Measurements from ENCODE around the gene TAS2R20. TPM values are rescaled to one million over a fixed set of nuclear protein-coding genes. Genes with fewer than 3 reads are reported as not detected.
"Not testable (repeated sequence)": the region's sequence is repeated elsewhere in the genome, so short reads cannot be mapped to it uniquely, and the experiment has no call there.

The TAS2R20 gene
- total RNA-seq = 10 to 100 TPM in 1 of 8 experiments, 1 to 10 TPM in 6, under 1 TPM in 1; 0.96 to 13.2 (median 3.2) TPM

- in situ Hi-C loops (cut with MboI; ENCODE audit: low pct_unique_long_range_greater_than_20kb in 2 of 9, low sequenced_read_pairs in 9 of 9, unreplicated experiment in 9 of 9) = no loop called here
- no peak within 1 kb of the TSS for H3K4me3 ChIP-seq
- no peak for ATAC-seq (replicated peaks in 6 of 8)
- no peak within 1 kb of the TSS for H3K27ac ChIP-seq
- H3K4me1 ChIP-seq (replicated peaks in 1 of 2) = no peaks in the 10 kb centered on the region
Observed at GRCh38 chr12:10998204-10998603, at the start of gene TAS2R20. TSS of gene TAS2R20 (minus strand) at chr12:10998304. CDS start at chr12:10997875, 429 bp downstream.

- H3K4me1 ChIP-seq (replicated peaks in 1 of 2); H3K27ac ChIP-seq; in situ Hi-C loops (cut with MboI; ENCODE audit: low pct_unique_long_range_greater_than_20kb in 2 of 9, low sequenced_read_pairs in 9 of 9, unreplicated experiment in 9 of 9); ATAC-seq (replicated peaks in 6 of 8); H3K4me3 ChIP-seq: not testable (repeated sequence)
- WGBS, 10 experiments = 46 to 100% (median 93%) methylated on average over 1 to 2 of the region's 2 CpGs
Observed at GRCh38 chr12:11041366-11041765, 43.3 kb upstream of the TAS2R20 start.

GRCh38 chr12:11040162-11040561 is 42.1 kb upstream of the TAS2R20 start:
- Histone ChIP-seq H3K4me3 (no peak overlapping the region), H3K27ac (no peak overlapping the region), H3K4me1 (replicated peaks in 1 of 2) (no peaks in the 10 kb centered on the region)
- 14 to 100% (median 92%) methylated on average over 1 of the region's 1 CpG; no CpG with 5 or more reads in 1 of the 10 experiments for WGBS, 10 experiments
- in situ Hi-C loops (cut with MboI; ENCODE audit: low pct_unique_long_range_greater_than_20kb in 2 of 9, low sequenced_read_pairs in 9 of 9, unreplicated experiment in 9 of 9) = no loop called here
- no peak for ATAC-seq (replicated peaks in 6 of 8)

- H3K4me1 ChIP-seq (replicated peaks in 1 of 2) = no peaks in the 10 kb centered on the region
- H3K27ac ChIP-seq = no peak overlapping the region
- no peak for ATAC-seq (replicated peaks in 6 of 8)
- WGBS, 10 experiments = 67 to 94% (median 75%) methylated on average over 2 to 3 of the region's 3 CpGs
- no peak overlapping the region for H3K4me3 ChIP-seq
- in situ Hi-C loops (cut with MboI; ENCODE audit: low pct_unique_long_range_greater_than_20kb in 2 of 9, low sequenced_read_pairs in 9 of 9, unreplicated experiment in 9 of 9) = no loop called here
Observed at GRCh38 chr12:11039171-11039570, 41.1 kb upstream of the TAS2R20 start.

GRCh38 chr12:11033959-11034358 is 35.9 kb upstream of the TAS2R20 start:
- H3K27ac ChIP-seq; H3K4me1 ChIP-seq (replicated peaks in 1 of 2); H3K4me3 ChIP-seq; in situ Hi-C loops (cut with MboI; ENCODE audit: low pct_unique_long_range_greater_than_20kb in 2 of 9, low sequenced_read_pairs in 9 of 9, unreplicated experiment in 9 of 9); ATAC-seq (replicated peaks in 6 of 8): not testable (repeated sequence)
- no CpG with 5 or more reads among the region's 3 CpGs for WGBS, 10 experiments

- 83 to 100% (median 96%) methylated on average over 1 to 6 of the region's 6 CpGs; no CpG with 5 or more reads in 4 of the 10 experiments for WGBS, 10 experiments
- in situ Hi-C loops (cut with MboI; ENCODE audit: low pct_unique_long_range_greater_than_20kb in 2 of 9, low sequenced_read_pairs in 9 of 9, unreplicated experiment in 9 of 9) = no loop called here
- Histone ChIP-seq H3K27ac (no peak within 1 kb of the TSS), H3K4me1 (replicated peaks in 1 of 2) (no peaks in the 10 kb centered on the region), H3K4me3 (no peak within 1 kb of the TSS)
- ATAC-seq (replicated peaks in 6 of 8) = no peak
Observed at GRCh38 chr12:11031307-11031706, 33.2 kb upstream of the TAS2R20 start, which contains the start of gene TAS2R31. TSS of gene TAS2R31 (minus strand) at chr12:11031407. CDS start at chr12:11031335, 72 bp downstream.

GRCh38 chr12:11026118-11026517 is 28.0 kb upstream of the TAS2R20 start:
- WGBS, 10 experiments = 80 to 100% (median 95%) methylated on average over 1 to 4 of the region's 6 CpGs; no CpG with 5 or more reads in 1 of the 10 experiments
- Histone ChIP-seq H3K27ac (no peak overlapping the region), H3K4me1 (replicated peaks in 1 of 2) (no peaks in the 10 kb centered on the region), H3K4me3 (no peak overlapping the region)
- ATAC-seq (replicated peaks in 6 of 8) = peak in 1 of 8 experiments; percentile 24
- in situ Hi-C loops (cut with MboI; ENCODE audit: low pct_unique_long_range_greater_than_20kb in 2 of 9, low sequenced_read_pairs in 9 of 9, unreplicated experiment in 9 of 9) = no loop called here

- no peak overlapping the region for H3K4me3 ChIP-seq
- no peak overlapping the region for H3K27ac ChIP-seq
- in situ Hi-C loops (cut with MboI; ENCODE audit: low pct_unique_long_range_greater_than_20kb in 2 of 9, low sequenced_read_pairs in 9 of 9, unreplicated experiment in 9 of 9) = no loop called here
- 83 to 100% (median 100%) methylated on average over 1 to 2 of the region's 2 CpGs for WGBS, 10 experiments
- H3K4me1 ChIP-seq (replicated peaks in 1 of 2) = no peaks in the 10 kb centered on the region
- ATAC-seq (replicated peaks in 6 of 8) = no peak
Observed at GRCh38 chr12:11023387-11023786, 25.3 kb upstream of the TAS2R20 start.

- no peak for ATAC-seq (replicated peaks in 6 of 8)
- 0 to 100% (median 57%) methylated on average over 1 of the region's 1 CpG; no CpG with 5 or more reads in 2 of the 10 experiments for WGBS, 10 experiments
- H3K4me3 ChIP-seq = no peak within 1 kb of the TSS
- H3K27ac ChIP-seq = no peak within 1 kb of the TSS
- in situ Hi-C loops (cut with MboI; ENCODE audit: low pct_unique_long_range_greater_than_20kb in 2 of 9, low sequenced_read_pairs in 9 of 9, unreplicated experiment in 9 of 9) = no loop called here
- no peaks in the 10 kb centered on the region for H3K4me1 ChIP-seq (replicated peaks in 1 of 2)
Observed at GRCh38 chr12:11022520-11022919, 24.4 kb upstream of the TAS2R20 start, which contains the start of gene TAS2R19. TSS of gene TAS2R19 (minus strand) at chr12:11022620. CDS start at chr12:11022571, 49 bp downstream.

GRCh38 chr12:11016937-11017336 is 18.8 kb upstream of the TAS2R20 start:
- Histone ChIP-seq H3K4me3 (no peak overlapping the region), H3K27ac (no peak overlapping the region), H3K4me1 (replicated peaks in 1 of 2) (no peaks in the 10 kb centered on the region)
- 55 to 100% (median 92%) methylated on average over 1 of the region's 1 CpG; no CpG with 5 or more reads in 1 of the 10 experiments for WGBS, 10 experiments
- ATAC-seq (replicated peaks in 6 of 8) = peak in 3 of 8 experiments; percentile 36 to 75 (median 50)
- in situ Hi-C loops (cut with MboI; ENCODE audit: low pct_unique_long_range_greater_than_20kb in 2 of 9, low sequenced_read_pairs in 9 of 9, unreplicated experiment in 9 of 9) = no loop called here

GRCh38 chr12:11015775-11016430 is 17.8 kb upstream of the TAS2R20 start:
- in situ Hi-C loops (cut with MboI; ENCODE audit: low pct_unique_long_range_greater_than_20kb in 2 of 9, low sequenced_read_pairs in 9 of 9, unreplicated experiment in 9 of 9) = no loop called here
- H3K4me3 ChIP-seq = no peak overlapping the region
- no peak overlapping the region for H3K27ac ChIP-seq
- no peaks in the 10 kb centered on the region for H3K4me1 ChIP-seq (replicated peaks in 1 of 2)
- WGBS, 10 experiments = 60 to 100% (median 86%) methylated on average over 1 to 4 of the region's 4 CpGs; no CpG with 5 or more reads in 1 of the 10 experiments
- ATAC-seq (replicated peaks in 6 of 8) = peak in 3 of 8 experiments; percentile 43 to 78 (median 60)

- Histone ChIP-seq H3K4me1 (replicated peaks in 1 of 2) (no peaks in the 10 kb centered on the region), H3K27ac (no peak overlapping the region), H3K4me3 (no peak overlapping the region)
- peak in 2 of 8 experiments; percentile 61 to 63 for ATAC-seq (replicated peaks in 6 of 8)
- in situ Hi-C loops (cut with MboI; ENCODE audit: low pct_unique_long_range_greater_than_20kb in 2 of 9, low sequenced_read_pairs in 9 of 9, unreplicated experiment in 9 of 9) = no loop called here
Observed at GRCh38 chr12:11014234-11014633, 16.1 kb upstream of the TAS2R20 start.

GRCh38 chr12:11007608-11008007 is 9.5 kb upstream of the TAS2R20 start:
- Histone ChIP-seq H3K4me1 (replicated peaks in 1 of 2) (no peaks in the 10 kb centered on the region), H3K27ac (no peak overlapping the region), H3K4me3 (no peak overlapping the region)
- WGBS, 10 experiments = 100% methylated on average over 1 of the region's 1 CpG; no CpG with 5 or more reads in 3 of the 10 experiments
- peak in 2 of 8 experiments; percentile 80 to 89 for ATAC-seq (replicated peaks in 6 of 8)
- in situ Hi-C loops (cut with MboI; ENCODE audit: low pct_unique_long_range_greater_than_20kb in 2 of 9, low sequenced_read_pairs in 9 of 9, unreplicated experiment in 9 of 9) = no loop called here

- in situ Hi-C loops (cut with MboI; ENCODE audit: low pct_unique_long_range_greater_than_20kb in 2 of 9, low sequenced_read_pairs in 9 of 9, unreplicated experiment in 9 of 9) = no loop called here
- no peak overlapping the region for H3K4me3 ChIP-seq
- no peaks in the 10 kb centered on the region for H3K4me1 ChIP-seq (replicated peaks in 1 of 2)
- WGBS, 10 experiments = 90 to 100% (median 100%) methylated on average over 1 to 3 of the region's 3 CpGs; no CpG with 5 or more reads in 4 of the 10 experiments
- ATAC-seq (replicated peaks in 6 of 8) = no peak
- H3K27ac ChIP-seq = no peak overlapping the region
Observed at GRCh38 chr12:10994307-10994706, 3.8 kb downstream of the TAS2R20 start.

Data from motor neuron (in vitro differentiated cells).